ENCODE data around the gene ST6GAL2.

The ST6GAL2 gene

GRCh38 chr2:106812383-106812782, 73.6 kb downstream of the ST6GAL2 start:
- no peak overlapping the region for H3K4me3 ChIP-seq (ENCODE audit: low read depth, low read length)
- TF ChIP-seq CTCF (conservative IDR thresholded peaks at IDR 0.05; ENCODE audit: low read depth, low read length): no peak
- DNase-seq (ENCODE audit: low read depth): peak; percentile 27

GRCh38 chr2:106805716-106806115, 80.3 kb downstream of the ST6GAL2 start:
- DNase-seq (ENCODE audit: low read depth): no peak
- TF ChIP-seq CTCF (conservative IDR thresholded peaks at IDR 0.05; ENCODE audit: low read depth, low read length): no peak
- no peak overlapping the region for H3K4me3 ChIP-seq (ENCODE audit: low read depth, low read length)

GRCh38 chr2:106804161-106804560, 81.8 kb downstream of the ST6GAL2 start:
- no peak for DNase-seq (ENCODE audit: low read depth)
- no peak for TF ChIP-seq CTCF (conservative IDR thresholded peaks at IDR 0.05; ENCODE audit: low read depth, low read length)
- H3K4me3 ChIP-seq (ENCODE audit: low read depth, low read length): no peak overlapping the region

GRCh38 chr2:106800976-106801655, 84.9 kb downstream of the ST6GAL2 start:
- no peak for TF ChIP-seq CTCF (conservative IDR thresholded peaks at IDR 0.05; ENCODE audit: low read depth, low read length)
- H3K4me3 ChIP-seq (ENCODE audit: low read depth, low read length): no peak overlapping the region
- no peak for DNase-seq (ENCODE audit: low read depth)

- TF ChIP-seq CTCF (conservative IDR thresholded peaks at IDR 0.05; ENCODE audit: low read depth, low read length): no peak
- H3K4me3 ChIP-seq (ENCODE audit: low read depth, low read length): no peak overlapping the region
- no peak for DNase-seq (ENCODE audit: low read depth)
These were observed 85.8 kb downstream of the ST6GAL2 start for GRCh38 chr2:106800180-106800579.

GRCh38 chr2:106798826-106799552, 87.0 kb downstream of the ST6GAL2 start:
- DNase-seq (ENCODE audit: low read depth): peak; percentile 4
- TF ChIP-seq CTCF (conservative IDR thresholded peaks at IDR 0.05; ENCODE audit: low read depth, low read length): no peak
- H3K4me3 ChIP-seq (ENCODE audit: low read depth, low read length): no peak overlapping the region

GRCh38 chr2:106797494-106797893, 88.5 kb downstream of the ST6GAL2 start:
- TF ChIP-seq CTCF (conservative IDR thresholded peaks at IDR 0.05; ENCODE audit: low read depth, low read length): no peak
- no peak for DNase-seq (ENCODE audit: low read depth)
- no peak overlapping the region for H3K4me3 ChIP-seq (ENCODE audit: low read depth, low read length)
